GM06990 (cell line): ENCODE data around the gene PRKCI.

Source experiments
- DNase-seq: peaks from one replicate; pipeline ENCODE4 v3.0.0-alpha.2; 2011; ENCODE audit not compliant: insufficient read length; ENCODE audit errors: extremely low read depth
- H3K27me3 ChIP-seq: replicated peaks from 2 replicates; pipeline ENCODE4 v1.6.0; 2011; ENCODE audit warnings: low read length; ENCODE audit not compliant: control insufficient read depth, insufficient read depth
- H3K36me3 ChIP-seq: 2 replicates; pipeline ENCODE4 v1.5.1; 2011; ENCODE audit warnings: low read length; ENCODE audit not compliant: control insufficient read depth, insufficient read depth
- H3K4me3 ChIP-seq: replicated peaks from 2 replicates; pipeline ENCODE4 v1.5.1; 2011; ENCODE audit warnings: low read depth, mild to moderate bottlenecking, control low read depth, low read length
- TF ChIP-seq, protein P1 (sequence below): IDR thresholded peaks from 2 replicates; pipeline ENCODE4 v1.5.1; 2011; ENCODE audit warnings: low read length, control low read depth, mild to moderate bottlenecking, inconsistent platforms; ENCODE audit not compliant: insufficient read depth, poor library complexity, severe bottlenecking

The PRKCI gene

DNA sequence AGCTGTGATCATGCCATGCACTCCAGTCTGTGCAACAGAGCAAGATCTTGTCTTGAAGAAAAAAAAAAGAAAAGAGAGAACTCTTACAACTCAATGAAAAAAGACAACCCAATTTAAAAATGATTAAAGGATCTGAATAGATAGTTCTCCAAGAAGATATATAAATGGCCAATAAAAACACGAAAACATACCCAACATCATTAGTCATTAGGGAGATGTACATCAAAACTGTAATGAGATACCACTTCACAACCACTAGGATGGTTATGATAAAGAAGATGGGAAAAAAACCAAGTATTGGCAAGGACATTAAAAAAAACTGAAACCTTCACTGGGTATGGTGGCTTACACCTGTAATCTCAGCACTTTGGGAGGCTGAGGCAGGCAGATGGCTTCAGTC lies 2.4 kb upstream of the PRKCI start:
- Histone ChIP-seq H3K27me3 (no peaks in the 10 kb centered on the region), H3K4me3 (no peak overlapping the region), H3K36me3 (no peaks in the 10 kb centered on the region)
- DNase-seq: no peak
- TF ChIP-seq, protein P1, sequence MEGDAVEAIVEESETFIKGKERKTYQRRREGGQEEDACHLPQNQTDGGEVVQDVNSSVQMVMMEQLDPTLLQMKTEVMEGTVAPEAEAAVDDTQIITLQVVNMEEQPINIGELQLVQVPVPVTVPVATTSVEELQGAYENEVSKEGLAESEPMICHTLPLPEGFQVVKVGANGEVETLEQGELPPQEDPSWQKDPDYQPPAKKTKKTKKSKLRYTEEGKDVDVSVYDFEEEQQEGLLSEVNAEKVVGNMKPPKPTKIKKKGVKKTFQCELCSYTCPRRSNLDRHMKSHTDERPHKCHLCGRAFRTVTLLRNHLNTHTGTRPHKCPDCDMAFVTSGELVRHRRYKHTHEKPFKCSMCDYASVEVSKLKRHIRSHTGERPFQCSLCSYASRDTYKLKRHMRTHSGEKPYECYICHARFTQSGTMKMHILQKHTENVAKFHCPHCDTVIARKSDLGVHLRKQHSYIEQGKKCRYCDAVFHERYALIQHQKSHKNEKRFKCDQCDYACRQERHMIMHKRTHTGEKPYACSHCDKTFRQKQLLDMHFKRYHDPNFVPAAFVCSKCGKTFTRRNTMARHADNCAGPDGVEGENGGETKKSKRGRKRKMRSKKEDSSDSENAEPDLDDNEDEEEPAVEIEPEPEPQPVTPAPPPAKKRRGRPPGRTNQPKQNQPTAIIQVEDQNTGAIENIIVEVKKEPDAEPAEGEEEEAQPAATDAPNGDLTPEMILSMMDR: no peak

DNA sequence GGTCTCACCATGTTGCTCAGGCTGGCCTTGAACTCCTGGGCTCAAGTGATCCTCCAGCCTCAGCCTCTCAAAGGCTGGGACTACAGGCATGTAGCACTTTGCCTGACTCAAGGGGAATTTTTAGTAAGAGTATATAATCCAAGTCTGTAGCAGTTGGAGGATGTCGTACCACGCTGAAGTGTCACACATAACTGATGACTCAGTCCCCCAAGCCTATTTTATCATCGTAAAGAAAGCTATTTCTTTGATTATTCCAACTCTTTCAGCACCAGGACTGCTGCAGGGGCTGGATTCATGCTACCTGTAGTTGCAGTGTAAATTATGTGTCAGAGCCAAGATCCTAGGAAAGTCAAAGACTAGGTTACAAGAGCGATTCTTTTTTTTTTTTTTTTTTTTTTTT lies 1.4 kb upstream of the PRKCI start:
- H3K4me3 ChIP-seq: no peak overlapping the region
- TF ChIP-seq, protein P1: no peak
- H3K36me3 ChIP-seq: no peaks in the 10 kb centered on the region
- no peaks in the 10 kb centered on the region for H3K27me3 ChIP-seq
- DNase-seq: no peak

DNA sequence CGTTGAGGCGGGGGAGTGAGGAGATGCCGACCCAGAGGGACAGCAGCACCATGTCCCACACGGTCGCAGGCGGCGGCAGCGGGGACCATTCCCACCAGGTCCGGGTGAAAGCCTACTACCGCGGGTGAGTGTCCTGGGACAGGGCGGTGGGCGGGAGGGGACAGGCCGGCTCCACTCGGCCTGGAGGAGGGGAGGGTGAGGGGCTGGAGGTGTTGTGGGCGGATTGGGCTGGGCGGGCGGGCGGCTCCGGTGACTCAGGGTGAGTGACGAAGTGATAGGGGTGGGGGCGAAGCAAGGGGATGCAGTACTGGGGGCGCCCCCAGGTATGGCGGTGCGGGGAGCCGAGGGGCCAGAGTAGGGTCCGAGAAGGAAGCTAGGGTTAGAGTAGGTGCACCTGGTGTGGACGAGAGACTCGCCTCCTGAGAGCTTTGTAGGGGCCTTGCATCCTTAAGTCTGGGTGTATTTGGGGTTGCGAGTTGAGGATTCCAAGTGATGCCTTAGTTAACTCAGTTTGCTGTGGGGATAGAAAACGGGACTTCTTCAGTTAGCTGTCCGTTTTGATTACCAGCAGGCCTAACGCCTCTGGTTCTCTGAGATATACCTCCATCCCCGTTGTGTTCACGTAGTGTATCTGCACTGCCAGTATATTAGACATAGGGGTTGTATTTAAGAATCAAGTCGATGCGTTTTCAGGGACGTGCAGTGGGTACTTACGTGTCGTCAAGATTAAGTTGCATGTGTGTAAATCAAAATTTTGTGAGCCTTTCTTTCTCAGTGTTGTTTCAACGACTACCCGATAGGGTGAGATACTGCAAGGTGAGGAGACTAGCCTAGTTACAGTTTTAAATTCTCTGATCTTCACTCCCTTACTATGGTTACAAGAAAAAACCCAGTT lies 670 bp downstream of the PRKCI start:
- H3K27me3 ChIP-seq: no peaks in the 10 kb centered on the region
- no peaks in the 10 kb centered on the region for H3K36me3 ChIP-seq
- H3K4me3 ChIP-seq: peak overlapping the region; percentile 89
- TF ChIP-seq, protein P1: no peak
- no peak for DNase-seq

DNA sequence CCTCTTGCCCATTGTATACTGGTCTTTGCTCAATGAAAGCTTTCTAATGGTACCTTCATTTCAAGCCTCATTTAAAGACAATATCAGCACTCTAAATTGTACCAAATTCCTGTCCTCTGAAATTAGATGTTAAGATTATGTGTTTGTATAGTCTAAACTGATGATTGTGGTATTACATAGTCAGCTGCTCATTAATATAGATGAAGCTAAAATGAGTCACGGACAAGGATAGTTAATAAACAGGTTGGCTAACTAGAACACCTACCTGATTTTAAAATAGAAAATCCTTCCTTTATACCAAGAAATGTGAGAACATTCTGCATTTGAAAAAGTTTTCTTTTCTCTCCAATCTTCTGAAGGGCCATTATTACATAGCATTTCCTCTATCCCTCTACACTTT lies 2.9 kb downstream of the PRKCI start:
- no peak overlapping the region for H3K4me3 ChIP-seq
- H3K36me3 ChIP-seq: no peaks in the 10 kb centered on the region
- H3K27me3 ChIP-seq: no peaks in the 10 kb centered on the region
- TF ChIP-seq, protein P1: no peak
- no peak for DNase-seq

DNA sequence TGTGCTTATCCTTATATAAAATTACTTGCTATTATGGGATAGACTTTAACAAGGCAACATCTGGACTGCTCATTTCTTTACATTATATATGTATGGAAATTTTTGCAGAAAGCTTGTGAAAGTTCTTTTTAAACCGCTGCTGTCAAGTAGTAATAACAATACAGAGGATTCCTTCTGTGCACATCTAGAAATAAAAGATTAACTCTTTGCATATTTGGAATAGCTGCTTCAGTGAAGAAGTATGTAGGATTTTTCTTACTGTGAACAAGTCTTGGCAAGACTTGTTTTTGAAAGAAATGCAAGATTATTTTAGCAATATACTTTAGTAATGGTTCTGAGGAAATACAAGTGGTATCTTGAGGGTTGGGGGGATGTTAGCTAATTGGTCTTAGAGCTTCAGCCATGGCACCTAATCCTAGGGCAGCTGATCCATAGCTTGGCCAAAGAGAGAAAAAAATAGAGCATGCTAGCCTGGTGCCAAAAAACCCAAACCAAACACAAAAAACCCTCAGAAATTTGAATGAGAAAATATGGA lies 4.3 kb downstream of the PRKCI start:
- no peaks in the 10 kb centered on the region for H3K36me3 ChIP-seq
- no peak for DNase-seq
- TF ChIP-seq, protein P1: no peak
- no peaks in the 10 kb centered on the region for H3K27me3 ChIP-seq
- H3K4me3 ChIP-seq: no peak overlapping the region
